ENCODE data around the gene KHNYN.

- TF ChIP-seq POLR2A (IDR thresholded peaks at IDR 0.05; ENCODE audit: low read length) (no peak), GATA1 (IDR thresholded peaks at IDR 0.05; ENCODE audit: low read depth, low read length) (no peak)
Observed at GRCh38 chr14:24481622-24482324, 52.0 kb downstream of the KHNYN start.

Measured in erythroblast (primary cell).